ENCODE measurements around the gene ARPC1B.
"Not testable (repeated sequence)": the region's sequence is repeated elsewhere in the genome, so short reads cannot be mapped to it uniquely, and the experiment has no call there.

The ARPC1B gene

GRCh38 chr7:99331002-99331401 lies 43.5 kb upstream of the ARPC1B start:
- no peaks in the 10 kb centered on the region for H3K9me3 ChIP-seq
- peaks cover 24 to 31% (median 24%) of the 10 kb centered on the region in 3 donors for H3K36me3 ChIP-seq
- TF ChIP-seq CTCF (IDR thresholded peaks at IDR 0.05): no peak
- no peak overlapping the region for H3K27ac ChIP-seq
- H3K27me3 ChIP-seq: no peaks in the 10 kb centered on the region
- no peak overlapping the region for H3K4me3 ChIP-seq
- intact Hi-C loops (cut with DNase I; ENCODE audit: low total_unique reads): no loop called here
- no peak for DNase-seq
- peaks cover 0 to 63% (median 32%) of the 10 kb centered on the region in 4 donors for H3K4me1 ChIP-seq

GRCh38 chr7:99339595-99339994 lies 34.9 kb upstream of the ARPC1B start:
- Histone ChIP-seq H3K36me3 (peaks cover 57 to 82% (median 65%) of the 10 kb centered on the region in 3 donors), H3K27me3 (no peaks in the 10 kb centered on the region), H3K9me3 (no peaks in the 10 kb centered on the region), H3K4me3 (no peak overlapping the region), H3K27ac (peak overlapping the region; percentile 80 to 87), H3K4me1 (peaks cover 0 to 52% (median 16%) of the 10 kb centered on the region in 4 donors)
- DNase-seq: no peak
- no peak for TF ChIP-seq CTCF (IDR thresholded peaks at IDR 0.05)
- intact Hi-C loops (cut with DNase I; ENCODE audit: low total_unique reads): no loop called here

GRCh38 chr7:99340659-99341058 lies 33.9 kb upstream of the ARPC1B start:
- Histone ChIP-seq H3K4me3 (no peak overlapping the region), H3K4me1 (peaks cover 0 to 61% (median 20%) of the 10 kb centered on the region in 4 donors), H3K27ac (peak overlapping the region; percentile 80 to 87), H3K27me3 (no peaks in the 10 kb centered on the region), H3K36me3 (peaks cover 46 to 81% (median 63%) of the 10 kb centered on the region in 3 donors), H3K9me3 (no peaks in the 10 kb centered on the region)
- DNase-seq: no peak
- intact Hi-C loops (cut with DNase I; ENCODE audit: low total_unique reads): no loop called here
- TF ChIP-seq CTCF (IDR thresholded peaks at IDR 0.05): no peak

- no peaks in the 10 kb centered on the region for H3K9me3 ChIP-seq
- intact Hi-C loops (cut with DNase I; ENCODE audit: low total_unique reads): no loop called here
- peaks cover 33 to 83% (median 64%) of the 10 kb centered on the region in 3 donors for H3K36me3 ChIP-seq
Observed at GRCh38 chr7:99344061-99344647, 30.4 kb upstream of the ARPC1B start.

GRCh38 chr7:99350641-99351040 lies 23.9 kb upstream of the ARPC1B start:
- H3K27ac ChIP-seq; intact Hi-C loops (cut with DNase I; ENCODE audit: low total_unique reads); H3K9me3 ChIP-seq; DNase-seq; H3K27me3 ChIP-seq; H3K4me3 ChIP-seq; H3K4me1 ChIP-seq: not testable (repeated sequence)
- H3K36me3 ChIP-seq: peaks cover 79 to 97% (median 87%) of the 10 kb centered on the region in 3 donors

More at GRCh38 chr7:99344061-99344647, 30.4 kb upstream of the ARPC1B start:
- Histone ChIP-seq H3K4me1 (peaks cover 0 to 65% (median 21%) of the 10 kb centered on the region in 4 donors), H3K27me3 (no peaks in the 10 kb centered on the region), H3K27ac (peak overlapping the region in 1 of 2 donors; percentile 87), H3K4me3 (no peak overlapping the region)
- TF ChIP-seq CTCF (IDR thresholded peaks at IDR 0.05): no peak
- DNase-seq: no peak

- Histone ChIP-seq H3K36me3 (peaks cover 84 to 98% (median 87%) of the 10 kb centered on the region in 3 donors), H3K27me3 (no peaks in the 10 kb centered on the region), H3K4me3 (no peak overlapping the region), H3K4me1 (no peaks in the 10 kb centered on the region), H3K27ac (no peak overlapping the region), H3K9me3 (no peaks in the 10 kb centered on the region)
- TF ChIP-seq CTCF (IDR thresholded peaks at IDR 0.05): no peak
- DNase-seq: no peak
- intact Hi-C loops (cut with DNase I; ENCODE audit: low total_unique reads): no loop called here
Observed at GRCh38 chr7:99352247-99352646, 22.3 kb upstream of the ARPC1B start.
